Measurements from ENCODE around the gene RNF10. TPM values are rescaled to one million over a fixed set of nuclear protein-coding genes. Genes with fewer than 3 reads are reported as not detected.

Gene RNF10
- total and polyA plus RNA-seq, 10 of the 15 experiments (the other 5 are each of a cell fraction or from before 2014, with no cell fraction given), result 48.2 to 127 (median 64.5) TPM

- 7% methylated on average over 65 of the region's 65 CpGs for WGBS (ENCODE audit: insufficient coverage, insufficient replicate concordance, low lambda C conversion rate, missing lambda C conversion rate)
- FAIRE-seq (no peak), DNase-seq (ENCODE audit: low read depth, low spot score) (no peak), ATAC-seq (peak; percentile 52)
- Histone ChIP-seq H2AFZ (ENCODE audit: control insufficient read depth, low read depth, low read length) (peak overlapping the region; percentile 74), H3K4me1 (ENCODE audit: control insufficient read depth, insufficient read depth, low read length) (peaks cover 11% of the 10 kb centered on the region), H3K36me3 (ENCODE audit: control insufficient read depth in 2 of 2, insufficient read depth in 2 of 2, low read length in 1 of 2) (peaks cover 0 to 2% of the 10 kb centered on the region in 2 experiments; a peak in 1 of 4 replicates), H3K9me3 (replicated peaks; ENCODE audit: control insufficient read depth, insufficient read depth, low read length) (no peaks in the 10 kb centered on the region), H3K4me2 (ENCODE audit: control insufficient read depth, insufficient read depth) (peak overlapping the region; percentile 86), H3K27ac (ENCODE audit: control insufficient read depth, insufficient read depth) (no peak overlapping the region), H3K4me3 (peak overlapping the region; percentile 50; the same call in 1 of the 2 replicates), H4K20me1 (ENCODE audit: control insufficient read depth, insufficient read depth) (no peaks in the 10 kb centered on the region), H3K79me2 (ENCODE audit: control insufficient read depth, insufficient read depth, low read length) (peaks cover 7% of the 10 kb centered on the region), H3K27me3 (replicated peaks in 1 of 2; ENCODE audit: control insufficient read depth in 2 of 2, insufficient read depth in 2 of 2, low read length in 1 of 2) (no peaks in the 10 kb centered on the region; a peak in 1 of 4 replicates), H3K9ac (ENCODE audit: control insufficient read depth, insufficient read depth, low read length) (no peak overlapping the region)
- ChIA-PET SMC1A (ENCODE audit: uncharacterized antibody, unreplicated experiment) (interaction anchor here (0.9 to 5.4 kb wide), 3 partner anchors 44 to 65 kb away, joined by 3 to 31 read pairs (median 4); no protein-coding TSS in a partner anchor), POLR2A (interaction anchor here (0.6 to 0.7 kb wide), 3 partner anchors 144 to 475 kb away, joined by 4 to 7 read pairs (median 7); no protein-coding TSS in a partner anchor), RAD21 (ENCODE audit: unreplicated experiment) (interaction anchor here (0.7 to 5.0 kb wide), 5 partner anchors 62 to 397 kb away, joined by 3 to 57 read pairs (median 5); partner anchors contain the start of gene SIRT4), CTCF (interaction anchor here (1.2 to 6.5 kb wide), 9 partner anchors 18 to 526 kb away, joined by 5 to 104 read pairs (median 16); partner anchors contain the start of gene UNC119B)
- no TSS peak for BruUV-seq (replicated peaks)
- intact Hi-C loops (cut with micrococcal nuclease; ENCODE audit: unreplicated experiment) (loop anchor here (5.0 kb wide), 5 partner anchors 63 to 513 kb away; partner anchors contain the start of gene SPPL3), in situ Hi-C loops (cut with MboI) (loop anchor here (5.0 kb wide), 1 partner anchor 128 kb away; the partner anchor contains the start of gene UNC119B)
- TF ChIP-seq YY1 (IDR thresholded peaks at IDR 0.05; ENCODE audit: low read depth, low read length) (0 out of 2 replicates have a peak, but pooled peaks have one; percentile 17), RELA (IDR thresholded peaks at IDR 0.05; ENCODE audit: borderline replicate concordance, partially characterized antibody) (no peak), CREB1 (IDR thresholded peaks at IDR 0.05; ENCODE audit: low read depth) (no peak), ZSCAN29 (IDR thresholded peaks at IDR 0.05) (no peak), RELB (IDR thresholded peaks at IDR 0.05; ENCODE audit: low read depth) (no peak), RB1 (IDR thresholded peaks at IDR 0.05; ENCODE audit: borderline replicate concordance) (0 out of 2 replicates have a peak, but pooled peaks have one; percentile 22)
- TF ChIP-seq, protein P1, sequence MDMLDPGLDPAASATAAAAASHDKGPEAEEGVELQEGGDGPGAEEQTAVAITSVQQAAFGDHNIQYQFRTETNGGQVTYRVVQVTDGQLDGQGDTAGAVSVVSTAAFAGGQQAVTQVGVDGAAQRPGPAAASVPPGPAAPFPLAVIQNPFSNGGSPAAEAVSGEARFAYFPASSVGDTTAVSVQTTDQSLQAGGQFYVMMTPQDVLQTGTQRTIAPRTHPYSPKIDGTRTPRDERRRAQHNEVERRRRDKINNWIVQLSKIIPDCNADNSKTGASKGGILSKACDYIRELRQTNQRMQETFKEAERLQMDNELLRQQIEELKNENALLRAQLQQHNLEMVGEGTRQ (IDR thresholded peaks at IDR 0.05; ENCODE audit: borderline replicate concordance, low read depth, low read length), result no peak
- TF ChIP-seq, protein P2, sequence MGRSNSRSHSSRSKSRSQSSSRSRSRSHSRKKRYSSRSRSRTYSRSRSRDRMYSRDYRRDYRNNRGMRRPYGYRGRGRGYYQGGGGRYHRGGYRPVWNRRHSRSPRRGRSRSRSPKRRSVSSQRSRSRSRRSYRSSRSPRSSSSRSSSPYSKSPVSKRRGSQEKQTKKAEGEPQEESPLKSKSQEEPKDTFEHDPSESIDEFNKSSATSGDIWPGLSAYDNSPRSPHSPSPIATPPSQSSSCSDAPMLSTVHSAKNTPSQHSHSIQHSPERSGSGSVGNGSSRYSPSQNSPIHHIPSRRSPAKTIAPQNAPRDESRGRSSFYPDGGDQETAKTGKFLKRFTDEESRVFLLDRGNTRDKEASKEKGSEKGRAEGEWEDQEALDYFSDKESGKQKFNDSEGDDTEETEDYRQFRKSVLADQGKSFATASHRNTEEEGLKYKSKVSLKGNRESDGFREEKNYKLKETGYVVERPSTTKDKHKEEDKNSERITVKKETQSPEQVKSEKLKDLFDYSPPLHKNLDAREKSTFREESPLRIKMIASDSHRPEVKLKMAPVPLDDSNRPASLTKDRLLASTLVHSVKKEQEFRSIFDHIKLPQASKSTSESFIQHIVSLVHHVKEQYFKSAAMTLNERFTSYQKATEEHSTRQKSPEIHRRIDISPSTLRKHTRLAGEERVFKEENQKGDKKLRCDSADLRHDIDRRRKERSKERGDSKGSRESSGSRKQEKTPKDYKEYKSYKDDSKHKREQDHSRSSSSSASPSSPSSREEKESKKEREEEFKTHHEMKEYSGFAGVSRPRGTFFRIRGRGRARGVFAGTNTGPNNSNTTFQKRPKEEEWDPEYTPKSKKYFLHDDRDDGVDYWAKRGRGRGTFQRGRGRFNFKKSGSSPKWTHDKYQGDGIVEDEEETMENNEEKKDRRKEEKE (IDR thresholded peaks at IDR 0.05), result no peak
- TF ChIP-seq, protein P3, sequence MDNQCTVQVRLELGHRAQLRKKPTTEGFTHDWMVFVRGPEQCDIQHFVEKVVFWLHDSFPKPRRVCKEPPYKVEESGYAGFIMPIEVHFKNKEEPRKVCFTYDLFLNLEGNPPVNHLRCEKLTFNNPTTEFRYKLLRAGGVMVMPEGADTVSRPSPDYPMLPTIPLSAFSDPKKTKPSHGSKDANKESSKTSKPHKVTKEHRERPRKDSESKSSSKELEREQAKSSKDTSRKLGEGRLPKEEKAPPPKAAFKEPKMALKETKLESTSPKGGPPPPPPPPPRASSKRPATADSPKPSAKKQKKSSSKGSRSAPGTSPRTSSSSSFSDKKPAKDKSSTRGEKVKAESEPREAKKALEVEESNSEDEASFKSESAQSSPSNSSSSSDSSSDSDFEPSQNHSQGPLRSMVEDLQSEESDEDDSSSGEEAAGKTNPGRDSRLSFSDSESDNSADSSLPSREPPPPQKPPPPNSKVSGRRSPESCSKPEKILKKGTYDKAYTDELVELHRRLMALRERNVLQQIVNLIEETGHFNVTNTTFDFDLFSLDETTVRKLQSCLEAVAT (IDR thresholded peaks at IDR 0.05), result no peak
- TF ChIP-seq, protein P4, sequence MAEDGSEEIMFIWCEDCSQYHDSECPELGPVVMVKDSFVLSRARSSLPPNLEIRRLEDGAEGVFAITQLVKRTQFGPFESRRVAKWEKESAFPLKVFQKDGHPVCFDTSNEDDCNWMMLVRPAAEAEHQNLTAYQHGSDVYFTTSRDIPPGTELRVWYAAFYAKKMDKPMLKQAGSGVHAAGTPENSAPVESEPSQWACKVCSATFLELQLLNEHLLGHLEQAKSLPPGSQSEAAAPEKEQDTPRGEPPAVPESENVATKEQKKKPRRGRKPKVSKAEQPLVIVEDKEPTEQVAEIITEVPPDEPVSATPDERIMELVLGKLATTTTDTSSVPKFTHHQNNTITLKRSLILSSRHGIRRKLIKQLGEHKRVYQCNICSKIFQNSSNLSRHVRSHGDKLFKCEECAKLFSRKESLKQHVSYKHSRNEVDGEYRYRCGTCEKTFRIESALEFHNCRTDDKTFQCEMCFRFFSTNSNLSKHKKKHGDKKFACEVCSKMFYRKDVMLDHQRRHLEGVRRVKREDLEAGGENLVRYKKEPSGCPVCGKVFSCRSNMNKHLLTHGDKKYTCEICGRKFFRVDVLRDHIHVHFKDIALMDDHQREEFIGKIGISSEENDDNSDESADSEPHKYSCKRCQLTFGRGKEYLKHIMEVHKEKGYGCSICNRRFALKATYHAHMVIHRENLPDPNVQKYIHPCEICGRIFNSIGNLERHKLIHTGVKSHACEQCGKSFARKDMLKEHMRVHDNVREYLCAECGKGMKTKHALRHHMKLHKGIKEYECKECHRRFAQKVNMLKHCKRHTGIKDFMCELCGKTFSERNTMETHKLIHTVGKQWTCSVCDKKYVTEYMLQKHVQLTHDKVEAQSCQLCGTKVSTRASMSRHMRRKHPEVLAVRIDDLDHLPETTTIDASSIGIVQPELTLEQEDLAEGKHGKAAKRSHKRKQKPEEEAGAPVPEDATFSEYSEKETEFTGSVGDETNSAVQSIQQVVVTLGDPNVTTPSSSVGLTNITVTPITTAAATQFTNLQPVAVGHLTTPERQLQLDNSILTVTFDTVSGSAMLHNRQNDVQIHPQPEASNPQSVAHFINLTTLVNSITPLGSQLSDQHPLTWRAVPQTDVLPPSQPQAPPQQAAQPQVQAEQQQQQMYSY (CRISPR knock-in tag; IDR thresholded peaks at IDR 0.05), result no peak
These were observed 50.4 kb downstream of the RNF10 start for GRCh38 chr12:120584343-120585149.

All from GM12878 (cell line).